H1 (cell line): ENCODE results near the gene TRPT1. TPM values are rescaled to one million over a fixed set of nuclear protein-coding genes. Genes with fewer than 3 reads are reported as not detected.

ENCODE experiments used
- BRCA1 ChIP-seq: IDR thresholded peaks from 2 replicates; pipeline ENCODE4 v1.6.1; 2012; ENCODE audit warnings: low read depth, low read length, improper control_type of control experiment
- CHD2 ChIP-seq: IDR thresholded peaks from 2 replicates; pipeline ENCODE4 v1.6.1; 2012; ENCODE audit warnings: low read length, improper control_type of control experiment
- CTCF ChIP-seq, 3 experiments: IDR thresholded peaks; 1 replicate in 2 of 3; 2 replicates in 1 of 3; pipeline versions ENCODE4 v1.5.1 to v1.6.1; 2011; ENCODE audit warnings: low read length in 3 of 3, mild to moderate bottlenecking in 3 of 3, inconsistent platforms in 2 of 3, low read depth in 1 of 3, moderate library complexity in 1 of 3; ENCODE audit not compliant: insufficient read depth in 1 of 3; ENCODE audit errors: control extremely low read depth in 1 of 3
- JUND ChIP-seq: IDR thresholded peaks from 2 replicates; pipeline ENCODE4 v1.6.1; 2011; ENCODE audit warnings: mild to moderate bottlenecking, improper control_type of control experiment, low read length
- SAP30 ChIP-seq: fragments of 300-600 bp; sonication (generic); IDR thresholded peaks from 2 replicates; pipeline ENCODE4 v1.7.1; 2012; ENCODE audit warnings: low read length, moderate library complexity, mild to moderate bottlenecking, inconsistent platforms; ENCODE audit not compliant: insufficient read depth, insufficient replicate concordance
- SIX5 ChIP-seq: IDR thresholded peaks from 2 replicates; pipeline ENCODE4 v1.6.1; 2011; ENCODE audit warnings: mild to moderate bottlenecking, low read depth, low read length
- polyA plus RNA-seq, 7 experiments: library from polyadenylated mRNA; depleted of rRNA in 3 of 7; stranded (reverse) in 5 of 7; unstranded in 2 of 7; fragments of >200 nt in 5 of 7; fragments of 200-250 nt in 2 of 7; gene quantifications; 1 replicate in 5 of 7; 2 replicates in 1 of 7; 4 replicates in 1 of 7; pipeline versions ENCODE4 v1.2.1 to v1.2.3, GENCODE V29; 2011 to 2013; ENCODE audit warnings: missing spikeins in 2 of 7, mixed read lengths in 2 of 7
- total RNA-seq: library from RNA; stranded (reverse); fragmentation: NEBNext Ultra II Directional; extraction: Animal tissue kit (Norgen Biotek cat#: 25700); gene quantifications from 2 replicates; pipeline ENCODE4 v1.2.1, GENCODE V29; 2021

Gene TRPT1
- total and polyA plus RNA-seq, 2 of the 8 experiments (the other 6 are each of a cell fraction or from before 2014, with no cell fraction given): 34.5 to 74.6 TPM

- TF ChIP-seq CHD2: no peak
- TF ChIP-seq SAP30: no peak
- no peak for TF ChIP-seq JUND
- TF ChIP-seq CTCF (IDR thresholded peaks at IDR 0.05; ENCODE audit: control extremely low read depth in 1 of 3, insufficient read depth in 1 of 3, low read depth in 1 of 3, low read length in 3 of 3): no peak
- no peak for TF ChIP-seq BRCA1
- no peak for TF ChIP-seq SIX5
Observed at GRCh38 chr11:64261556-64262080, 35.6 kb upstream of the TRPT1 start (continued).
